ENCODE data around the gene CACNA1I. TPM values are rescaled to one million over a fixed set of nuclear protein-coding genes. Genes with fewer than 3 reads are reported as not detected.

Gene CACNA1I
- total RNA-seq, 1 donor from 2014 or later, result 0.10 TPM

DNA sequence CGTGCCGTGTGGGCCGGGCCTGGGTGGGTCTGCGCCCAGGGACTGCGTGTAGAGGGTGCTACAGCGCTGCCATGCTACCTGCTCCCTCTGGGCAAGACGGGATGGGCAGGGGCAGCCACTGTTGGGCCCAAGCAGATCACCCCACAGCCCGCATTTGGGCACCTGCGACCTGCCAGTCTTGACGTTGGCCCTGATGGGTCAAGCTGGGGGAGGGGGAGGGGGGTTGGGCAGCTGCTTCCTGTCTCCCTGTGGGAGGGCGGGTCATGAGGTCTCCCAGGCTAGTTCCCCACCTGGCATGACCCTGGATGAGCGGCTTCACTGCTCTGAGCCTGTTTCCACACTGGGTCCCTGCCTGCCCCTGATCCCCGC, 35.2 kb upstream of the CACNA1I start:
- no peak for DNase-seq (ENCODE audit: low spot score)

DNA sequence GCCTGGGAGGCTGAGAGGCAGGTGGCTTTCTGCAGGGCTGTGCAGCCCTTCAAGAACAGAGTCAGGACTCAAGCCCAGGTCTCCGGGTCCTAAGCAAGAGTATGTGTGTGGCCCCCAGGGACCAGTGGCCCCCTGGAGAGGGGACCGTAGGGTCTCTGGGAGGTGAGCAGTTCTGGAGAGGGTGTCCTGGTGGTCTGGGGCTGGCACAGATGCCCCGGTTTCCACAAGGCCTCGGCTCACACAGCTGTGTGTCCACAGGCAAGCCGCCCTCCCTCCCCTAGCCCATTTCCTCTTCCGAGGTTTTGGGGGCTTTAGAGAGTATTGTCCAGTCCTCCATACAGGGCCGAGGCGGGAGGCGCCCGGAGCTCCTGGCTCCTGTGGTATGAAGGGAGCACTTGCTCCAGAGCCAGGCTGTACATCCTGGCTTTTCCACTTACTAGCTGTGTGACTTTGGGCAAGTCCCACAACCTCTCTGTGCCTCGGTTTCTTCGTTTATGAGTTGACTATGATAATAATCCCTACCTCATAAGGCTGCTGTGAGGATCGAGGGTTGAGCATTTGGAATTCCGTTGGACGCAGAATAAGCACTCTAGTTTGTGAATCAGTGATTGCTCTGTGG, 34.6 kb upstream of the CACNA1I start:
- DNase-seq (ENCODE audit: low spot score), result no peak

DNA sequence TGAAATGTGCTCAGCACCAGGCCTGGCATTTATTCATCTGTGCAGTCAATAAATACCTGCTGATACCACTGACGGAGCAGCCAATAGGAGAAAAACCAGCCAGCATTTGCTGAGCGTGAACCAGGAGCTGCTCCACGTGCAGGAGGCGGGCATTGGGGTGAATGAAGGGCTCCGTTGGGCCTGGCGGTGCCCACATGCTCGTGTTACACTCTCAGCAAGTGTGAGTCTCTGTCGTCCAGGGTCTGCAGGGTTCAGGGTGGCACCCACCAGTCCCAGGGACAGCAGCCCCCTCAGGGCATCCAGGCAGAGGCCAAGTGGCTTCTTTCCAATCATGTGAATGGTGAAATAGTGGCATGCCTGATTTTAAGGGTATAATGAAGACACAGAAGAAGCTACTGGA, 33.8 kb upstream of the CACNA1I start:
- DNase-seq (ENCODE audit: low spot score), result no peak

DNA sequence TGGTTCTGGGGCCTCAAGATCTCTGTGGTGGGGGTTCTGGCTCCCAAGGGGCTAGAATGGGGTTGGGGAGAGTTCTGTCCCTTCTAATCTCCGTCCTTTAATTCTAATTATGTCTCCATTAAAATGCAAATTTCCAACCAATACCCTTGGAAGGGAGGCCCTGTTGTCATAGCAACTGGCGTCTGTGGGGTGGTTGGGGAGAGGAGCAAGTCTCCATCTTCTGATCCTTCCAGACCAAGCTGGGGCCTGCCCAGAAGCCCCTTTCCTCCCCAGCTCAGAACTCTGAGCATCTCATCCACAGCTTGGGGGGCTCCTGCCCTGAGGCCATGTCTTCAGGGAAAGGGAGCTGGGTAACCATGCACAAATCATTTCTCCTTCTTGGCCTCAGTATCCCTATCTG, 32.6 kb upstream of the CACNA1I start:
- DNase-seq (ENCODE audit: low spot score), result no peak

DNA sequence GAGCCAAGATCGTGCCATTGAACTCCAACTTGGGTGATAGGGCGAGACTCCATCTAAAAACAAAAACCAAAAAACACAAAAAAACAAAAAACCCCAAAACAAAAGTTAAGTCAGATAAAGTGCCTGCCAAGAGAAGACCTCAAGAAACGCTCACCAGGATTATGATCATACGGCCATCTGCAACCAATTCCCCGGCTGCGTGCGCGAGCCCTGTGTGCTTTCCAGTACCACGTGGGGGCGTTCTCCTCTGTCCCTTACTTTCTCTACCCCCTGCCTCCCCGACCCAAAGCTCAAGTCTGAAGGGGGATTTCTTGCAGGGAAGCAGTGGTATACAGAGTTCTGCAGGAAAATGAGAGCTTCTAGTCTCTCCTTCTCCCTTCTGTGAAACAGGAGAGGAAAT, 27.5 kb upstream of the CACNA1I start:
- no peak for DNase-seq (ENCODE audit: low spot score)

DNA sequence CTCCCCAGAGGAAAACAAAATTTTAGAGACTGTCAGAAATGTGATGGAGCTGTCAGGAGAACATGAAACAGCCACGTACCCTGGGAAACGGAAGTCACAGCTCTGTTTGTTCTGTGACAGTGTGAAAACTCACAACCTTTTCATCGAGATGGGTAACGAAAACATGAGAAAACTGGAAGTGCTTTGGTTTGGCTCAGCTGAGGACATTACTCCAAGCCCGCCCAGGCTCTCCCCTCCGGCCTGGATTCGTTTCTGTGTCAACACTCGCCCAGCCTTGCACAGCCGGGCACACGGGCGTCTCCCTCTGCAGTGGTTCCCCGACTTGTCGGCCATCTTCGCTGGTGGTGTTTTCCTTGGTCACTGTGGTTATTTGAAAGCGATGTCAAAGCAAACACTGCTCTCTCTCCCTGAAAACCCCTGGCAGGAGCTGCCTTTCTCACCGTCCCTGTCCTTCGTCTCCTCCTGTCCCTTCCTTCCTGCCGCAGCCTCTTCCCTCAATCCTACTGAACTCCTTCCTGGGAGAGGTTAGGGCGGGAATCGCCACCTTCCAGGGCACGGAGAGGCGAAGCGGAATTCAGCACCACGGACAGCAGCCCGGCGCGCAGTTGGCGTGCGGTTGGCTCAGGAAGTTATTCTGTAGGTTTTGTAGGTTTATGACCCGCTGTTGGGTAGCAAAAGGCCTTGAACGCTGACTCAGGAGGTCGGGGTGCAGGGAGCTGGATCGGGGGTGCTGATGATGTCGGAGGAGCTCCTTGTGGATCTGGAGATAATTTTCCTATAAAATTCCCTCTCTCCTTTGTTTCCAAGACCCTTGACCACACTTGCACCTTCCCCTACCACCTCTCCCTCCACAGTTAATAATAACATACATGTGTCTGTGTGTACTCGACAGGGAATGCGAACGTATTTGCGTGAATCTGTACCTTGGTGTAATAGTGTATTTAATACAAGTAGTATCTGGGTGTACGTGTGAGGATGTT, 24.9 kb upstream of the CACNA1I start:
- no peak for DNase-seq (ENCODE audit: low spot score)

DNA sequence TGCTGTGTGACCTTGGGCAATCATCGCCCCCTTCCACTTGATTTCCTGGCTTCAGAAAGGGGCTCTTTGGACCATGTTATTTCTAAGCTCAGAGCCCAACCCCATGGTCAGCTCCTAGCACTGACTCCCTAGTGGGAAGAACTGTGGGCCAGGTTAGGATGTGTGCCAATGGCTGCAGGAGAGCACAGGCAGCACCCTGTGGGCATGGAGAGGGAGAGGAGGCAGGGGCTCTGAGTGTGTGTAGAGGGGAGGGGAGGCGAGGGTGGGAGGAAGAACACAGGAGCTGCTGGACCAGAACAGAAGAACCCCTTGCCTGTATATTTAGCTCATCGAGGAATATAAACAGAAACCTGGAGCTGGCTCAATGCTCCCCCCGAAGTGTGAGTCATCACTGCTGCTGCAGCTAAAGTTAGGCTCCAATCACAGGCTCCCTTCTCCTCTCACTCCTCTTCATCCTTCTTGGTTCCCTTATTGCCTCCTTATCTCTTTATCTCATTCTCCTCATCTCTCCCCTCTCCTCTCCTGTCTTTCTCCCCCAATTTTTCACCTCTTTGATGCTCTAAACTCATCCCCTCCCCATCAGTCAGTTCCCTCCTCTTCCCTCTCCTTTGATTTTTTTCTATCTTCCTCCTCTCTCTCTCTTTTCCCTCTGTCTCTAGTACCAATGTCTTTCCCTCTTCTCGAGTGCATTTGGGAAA, 23.5 kb upstream of the CACNA1I start:
- no peak for DNase-seq (ENCODE audit: low spot score)

DNA sequence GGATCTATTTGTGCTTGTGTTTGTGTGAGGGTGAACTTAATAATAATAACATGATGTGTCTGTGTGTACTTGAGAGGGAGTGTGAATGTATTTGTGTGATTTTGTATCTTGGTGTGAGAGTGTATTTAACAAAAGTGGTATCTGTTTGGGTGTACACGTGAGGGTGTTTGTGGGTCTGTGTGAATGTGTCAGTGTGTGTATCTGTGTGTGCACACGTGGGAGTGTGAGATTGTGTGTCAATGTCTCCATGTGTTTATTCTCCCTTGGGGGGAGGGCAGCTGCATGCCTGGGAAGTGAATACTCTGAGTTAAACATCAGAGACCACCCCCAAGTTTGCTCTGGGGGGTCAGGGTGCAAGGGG, 23.0 kb upstream of the CACNA1I start:
- no peak for DNase-seq (ENCODE audit: low spot score)

DNA sequence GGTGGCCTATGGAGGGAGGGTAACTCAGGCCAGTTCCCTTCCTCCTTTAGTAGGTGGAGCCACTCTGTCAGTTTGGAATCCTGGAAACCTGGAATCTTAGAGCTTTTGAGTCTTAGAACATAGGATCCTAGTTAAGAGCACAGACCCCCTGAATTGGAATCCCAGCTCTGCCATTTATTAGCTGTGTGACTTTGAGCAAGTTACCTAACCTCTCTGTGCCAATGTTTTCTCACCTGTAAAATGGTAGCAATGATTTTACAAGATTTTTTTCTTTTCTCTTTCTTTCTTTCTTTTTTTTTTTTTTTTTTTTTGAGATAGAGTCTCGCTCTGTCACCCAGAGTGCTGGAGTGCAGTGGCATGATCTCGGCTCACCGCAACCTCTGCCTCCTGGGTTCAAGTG, 17.1 kb upstream of the CACNA1I start:
- DNase-seq (ENCODE audit: low spot score), result no peak

DNA sequence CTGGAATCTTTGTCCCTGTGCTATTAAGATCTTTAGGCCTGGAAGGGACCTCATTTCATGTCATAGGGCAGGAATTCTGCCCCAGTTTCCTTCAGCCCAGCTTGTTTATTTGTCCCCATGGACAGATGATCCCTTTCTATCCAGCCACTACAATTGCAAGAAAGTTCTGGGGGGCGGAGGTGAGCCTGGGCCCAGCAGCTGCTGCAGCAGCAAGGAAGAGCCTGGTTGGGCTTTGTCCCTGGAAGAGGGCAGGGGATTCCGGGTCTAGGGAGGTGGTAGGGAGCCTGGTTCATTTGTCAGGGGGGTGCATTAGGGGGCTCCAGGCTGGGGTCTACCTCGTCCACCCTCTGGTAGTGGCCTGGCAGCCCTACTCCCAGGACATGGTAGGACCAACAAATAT, 16.4 kb upstream of the CACNA1I start:
- DNase-seq (ENCODE audit: low spot score), result no peak

DNA sequence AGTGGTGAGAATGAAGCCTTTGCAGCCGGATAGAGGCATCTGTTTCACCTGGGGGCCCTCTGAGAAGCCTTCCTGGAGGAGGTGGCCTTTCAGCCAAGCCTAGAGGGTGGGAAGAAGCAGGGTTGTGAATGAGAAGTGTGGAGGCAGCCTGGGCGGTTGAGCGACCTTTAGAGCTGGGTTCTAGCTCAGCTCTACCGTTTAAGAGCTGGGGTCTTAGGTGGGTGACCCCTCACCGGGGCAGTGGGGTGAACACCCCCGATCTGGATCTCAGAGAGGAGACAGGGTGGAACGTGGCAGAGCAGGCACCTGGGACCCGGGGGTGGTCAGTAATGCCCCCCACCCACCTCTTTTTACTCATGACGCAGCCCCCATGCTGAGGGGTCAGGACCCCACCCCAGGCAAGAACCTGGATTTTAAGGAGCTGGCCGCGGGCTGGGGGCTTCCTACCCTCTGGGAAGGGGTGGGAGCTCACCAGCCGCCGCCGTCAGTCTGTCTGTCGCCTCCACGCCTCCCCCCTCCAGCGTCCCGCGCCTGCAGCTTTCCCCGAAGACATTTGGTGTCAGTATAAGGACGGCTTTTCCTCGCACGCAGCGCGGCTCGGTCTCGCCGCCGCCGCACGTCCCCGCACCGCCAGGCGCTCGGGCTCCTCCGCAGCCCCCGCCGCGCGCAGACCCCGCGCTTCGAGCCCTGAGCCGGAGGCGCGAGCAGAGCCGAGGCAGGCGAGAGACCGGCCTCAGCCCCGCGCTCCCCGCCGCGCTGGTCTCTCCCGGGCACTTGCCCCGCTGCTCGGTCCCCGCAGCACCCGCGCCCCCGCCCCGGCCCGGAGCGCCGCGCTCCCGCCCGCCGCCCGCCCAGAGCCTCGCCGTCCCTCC, 13.3 kb upstream of the CACNA1I start:
- no peak for DNase-seq (ENCODE audit: low spot score)

DNA sequence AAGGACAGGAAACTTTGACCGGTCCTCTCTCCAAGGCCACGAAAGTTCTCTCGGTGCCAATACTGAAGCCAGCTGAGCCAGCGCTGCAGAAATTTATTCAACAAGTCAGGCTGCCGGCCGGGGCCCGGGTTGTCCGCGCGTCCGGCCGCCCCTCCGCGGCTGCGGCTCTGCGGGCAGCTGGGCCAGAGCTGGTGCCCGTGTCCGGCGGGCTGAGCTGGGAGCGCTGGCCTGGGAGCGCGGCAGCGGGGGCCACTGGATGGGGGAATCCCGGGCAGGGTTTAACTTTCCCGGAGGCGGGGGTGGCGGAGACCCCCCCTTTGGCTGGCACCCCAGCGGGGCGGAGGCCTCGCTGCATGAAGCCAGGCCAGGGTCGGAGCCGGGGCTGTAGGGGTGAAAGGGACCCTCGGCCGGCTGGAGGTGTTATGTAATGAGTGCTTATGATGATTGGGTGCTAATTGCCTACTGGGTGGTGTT, 12.3 kb upstream of the CACNA1I start:
- no peak for DNase-seq (ENCODE audit: low spot score)

DNA sequence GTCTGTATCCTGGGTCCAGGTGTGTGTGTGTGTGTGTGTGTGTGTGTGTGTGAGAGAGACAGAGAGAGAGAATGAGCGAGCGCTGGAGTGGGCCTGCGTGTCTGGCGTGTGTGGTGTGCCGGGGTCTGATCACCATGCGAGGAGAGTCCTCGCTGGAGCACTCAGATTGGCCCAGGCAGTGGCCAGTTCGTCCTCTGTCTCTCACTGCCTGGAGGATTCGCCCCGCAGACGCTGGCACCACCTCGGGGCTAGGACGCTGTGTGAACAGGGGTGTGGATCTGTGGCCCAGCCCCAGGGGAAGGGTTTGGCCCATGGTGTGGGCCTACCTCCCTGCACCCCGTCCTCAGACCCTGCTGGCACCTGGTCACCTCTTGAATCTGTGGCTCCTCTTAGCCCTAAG, 11.6 kb upstream of the CACNA1I start:
- DNase-seq (ENCODE audit: low spot score), result no peak

DNA sequence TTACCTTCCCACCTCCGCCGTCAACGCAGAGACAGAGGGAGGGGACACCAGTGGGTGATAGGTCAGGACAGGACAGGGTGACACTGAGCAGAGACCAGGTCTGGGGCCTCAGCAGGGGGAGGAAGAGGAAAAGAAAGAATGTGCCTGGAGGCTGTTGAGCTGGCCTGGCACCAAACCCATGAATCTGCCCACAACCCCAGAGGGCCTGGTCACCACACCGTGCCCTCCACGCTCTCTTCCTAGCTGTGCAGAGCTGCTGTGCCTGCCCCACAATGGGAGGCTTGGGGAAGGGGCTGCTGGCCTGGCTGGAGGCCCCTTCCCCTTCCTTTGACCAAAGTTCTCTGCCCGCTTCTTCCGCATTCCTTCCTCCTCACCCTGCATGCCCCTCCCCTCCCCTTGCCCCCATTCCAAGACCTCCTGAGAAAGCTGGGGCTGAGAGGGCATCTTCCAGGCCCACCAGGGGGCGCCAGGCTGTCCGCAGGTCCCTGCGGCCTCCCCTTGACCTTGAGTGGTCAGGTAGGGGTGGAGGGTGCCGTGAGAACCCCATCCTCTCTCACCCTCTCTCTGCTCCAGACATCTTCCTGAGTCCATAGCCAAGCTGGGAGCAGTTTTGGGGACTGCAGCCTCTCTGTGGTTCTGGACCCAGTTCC, 11.0 kb upstream of the CACNA1I start:
- DNase-seq (ENCODE audit: low spot score), result no peak

DNA sequence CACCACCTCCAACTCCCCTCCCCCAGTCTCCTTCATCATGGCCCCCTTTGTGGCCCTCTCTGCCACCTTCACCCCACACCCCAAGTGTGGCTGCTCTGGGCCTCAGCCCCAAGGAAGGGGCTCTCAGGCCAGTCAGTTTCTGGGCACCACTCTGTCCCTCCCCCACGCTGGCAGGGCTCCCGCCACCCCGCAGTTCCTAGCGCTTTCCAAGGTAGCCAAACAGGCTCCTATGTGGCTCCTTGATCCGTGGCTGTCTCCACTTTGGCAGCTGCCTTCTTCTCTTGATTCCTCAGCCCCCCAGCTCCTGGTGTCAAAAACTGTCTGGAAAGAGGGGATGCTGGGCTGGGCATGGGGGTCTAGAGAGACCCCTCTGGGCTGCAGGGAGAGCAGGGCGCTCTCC, 10.4 kb upstream of the CACNA1I start:
- DNase-seq (ENCODE audit: low spot score), result no peak

DNA sequence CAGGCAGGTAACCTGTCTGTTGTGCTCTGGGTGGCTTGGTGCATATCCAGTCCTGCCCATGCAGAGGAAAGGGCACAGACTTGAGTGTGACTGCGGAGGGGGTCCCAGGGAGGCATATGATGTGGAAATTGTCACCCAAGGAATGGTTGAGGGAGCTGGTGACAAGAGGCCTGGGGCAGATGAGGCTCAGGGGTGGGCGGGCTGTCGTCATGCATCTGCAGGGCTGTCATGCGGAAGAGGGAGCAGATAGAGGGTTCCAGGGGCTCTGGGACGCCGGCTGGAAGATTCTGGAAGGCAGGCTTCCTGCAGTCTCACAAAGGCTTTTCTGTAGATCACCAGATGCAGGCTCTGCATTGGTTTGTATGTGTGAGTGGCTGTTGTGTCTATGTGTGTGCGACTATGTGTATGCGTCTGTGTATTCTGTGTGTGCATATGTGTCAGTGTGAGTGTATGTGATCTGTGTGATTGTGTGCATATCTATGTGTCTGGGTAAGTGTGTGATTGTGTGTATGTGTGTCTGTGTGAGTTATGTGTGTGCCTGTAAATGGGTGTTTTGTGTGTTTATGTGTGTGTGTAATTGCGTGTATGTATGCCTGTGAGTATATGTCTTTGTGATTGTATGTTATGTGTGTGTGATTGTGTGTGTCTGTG, 7.6 kb upstream of the CACNA1I start:
- DNase-seq (ENCODE audit: low spot score), result no peak

DNA sequence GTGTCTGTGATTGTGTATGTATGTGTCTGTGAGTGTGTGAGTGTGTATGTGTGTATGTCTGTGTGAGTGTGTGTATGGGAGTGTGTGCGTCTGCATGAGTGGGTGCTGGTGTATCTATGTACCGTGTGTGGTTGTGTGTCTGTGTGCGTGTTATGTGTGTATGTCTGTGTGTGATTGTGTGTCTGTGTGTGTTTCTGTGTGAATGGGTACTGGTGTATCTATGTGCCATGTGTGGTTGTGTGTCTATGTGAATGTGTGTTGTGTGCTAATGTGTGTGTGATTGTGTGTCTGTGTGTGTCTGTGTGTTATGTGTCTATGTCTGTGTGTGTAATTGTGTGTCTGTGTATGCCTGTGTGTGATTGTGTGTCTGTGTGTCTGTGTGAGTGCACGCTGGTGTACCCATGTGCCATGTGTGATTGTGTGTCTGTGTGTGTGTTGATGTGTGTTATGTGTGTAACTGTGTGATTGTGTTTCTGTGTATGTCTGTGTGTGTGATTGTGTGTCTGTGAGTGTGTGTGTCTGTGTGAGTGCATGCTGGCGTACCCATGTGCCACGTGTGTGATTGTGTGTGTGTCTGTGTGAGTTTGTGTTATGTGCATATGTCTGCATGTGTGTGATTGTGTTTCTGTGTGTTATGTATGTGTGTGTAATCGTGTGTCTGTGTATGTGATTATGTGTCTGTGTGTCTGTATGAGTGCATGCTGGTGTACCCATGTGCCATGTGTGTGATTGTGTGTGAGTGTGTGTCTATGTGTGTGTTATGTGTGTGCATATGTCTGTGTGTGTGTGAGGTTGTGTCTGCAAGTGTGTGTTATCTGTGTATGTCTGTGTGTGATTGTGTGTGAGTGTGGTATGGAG, 6.8 kb upstream of the CACNA1I start:
- DNase-seq (ENCODE audit: low spot score), result no peak

DNA sequence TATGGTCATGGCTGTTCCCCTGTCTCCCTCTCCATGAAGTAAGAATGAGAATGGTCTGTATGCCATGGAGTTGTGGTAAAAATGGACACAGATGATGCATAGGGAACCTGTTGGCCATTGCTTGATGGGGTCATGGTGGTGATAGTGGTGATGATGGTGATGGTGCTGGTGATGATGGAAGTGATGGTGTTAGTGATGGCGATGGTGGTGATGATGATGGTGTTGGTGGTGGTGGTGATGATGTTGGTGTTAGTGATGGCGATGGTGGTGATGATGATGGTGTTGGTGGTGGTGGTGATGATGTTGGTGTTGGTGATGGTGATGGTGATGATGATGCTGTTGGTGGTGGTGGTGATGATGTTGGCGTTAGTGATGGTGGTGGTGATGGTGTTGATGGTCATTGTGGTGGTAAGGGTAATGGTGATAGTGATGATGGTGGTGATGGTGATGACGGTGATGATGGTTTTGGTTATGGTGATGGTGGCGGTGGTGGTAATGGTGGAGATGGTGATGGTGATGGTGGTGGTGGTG, 5.1 kb upstream of the CACNA1I start:
- no peak for DNase-seq (ENCODE audit: low spot score)
